BLaER1 treated with 17β-estradiol and CSF1 and Interleukin-3, amounts not matched to agents 10 nM and 100 nM (cell line): Measurements from ENCODE around the gene COLEC12.

Source experiments
- H3K27ac ChIP-seq, 11 experiments: shearing (Covaris generic); formaldehyde crosslinking; 2 replicates each; pipeline ENCODE4 v1.8.1; 2022
- H3K27me3 ChIP-seq, 11 experiments: shearing (Covaris generic); formaldehyde crosslinking; 2 replicates each; pipeline ENCODE4 v1.8.1; 2022
- H3K36me3 ChIP-seq, 11 experiments: shearing (Covaris generic); formaldehyde crosslinking; 2 replicates each; pipeline ENCODE4 v1.8.1; 2022
- H3K4me1 ChIP-seq, 10 experiments: shearing (Covaris generic); formaldehyde crosslinking; 2 replicates each; pipeline ENCODE4 v1.8.1; 2022
- H3K4me2 ChIP-seq, 11 experiments: shearing (Covaris generic); formaldehyde crosslinking; 2 replicates each; pipeline ENCODE4 v1.8.1; 2022
- H3K4me3 ChIP-seq, 10 experiments: shearing (Covaris generic); formaldehyde crosslinking; 2 replicates each; pipeline ENCODE4 v1.8.1; 2022
- H3K9ac ChIP-seq, 11 experiments: shearing (Covaris generic); formaldehyde crosslinking; 2 replicates each; pipeline ENCODE4 v1.8.1; 2022
- H3K9me3 ChIP-seq, 11 experiments: shearing (Covaris generic); formaldehyde crosslinking; replicated peaks in 1 of 11; 2 replicates each; pipeline ENCODE4 v1.8.1; 2022
- H4K20me1 ChIP-seq, 11 experiments: shearing (Covaris generic); formaldehyde crosslinking; 2 replicates each; pipeline ENCODE4 v1.8.1; 2022
- Cebpa-rat ChIP-seq, 11 experiments: shearing (Covaris generic); IDR thresholded peaks; 2 replicates each; pipeline ENCODE4 v1.8.1; 2022

The COLEC12 gene

GRCh38 chr18:434410-434809 is 66.1 kb downstream of the COLEC12 start:
- Histone ChIP-seq H3K4me1 (peaks cover 0 to 50% (median 23%) of the 10 kb centered on the region in 10 experiments; a peak in 14 of 20 replicates), H3K4me2 (peak overlapping the region in 5 of 11 experiments; percentile 35 to 85 (median 68); a peak in 9 of 22 replicates), H3K36me3 (peaks cover 0 to 27% (median 0%) of the 10 kb centered on the region in 11 experiments; a peak in 5 of 22 replicates), H3K9me3 (peaks cover 0 to 17% (median 0%) of the 10 kb centered on the region in 11 experiments; a peak in 3 of 22 replicates), H3K27ac (peak overlapping the region in 1 of 11 experiments; percentile 17; a peak in 1 of 22 replicates), H4K20me1 (no peaks in the 10 kb centered on the region), H3K9ac (no peak overlapping the region), H3K4me3 (no peak overlapping the region), H3K27me3 (no peaks in the 10 kb centered on the region)
- peak in 2 of 11 experiments; percentile 9 to 27; a peak in 2 of 22 replicates for TF ChIP-seq Cebpa-rat (IDR thresholded peaks at IDR 0.05)

GRCh38 chr18:433960-434359 is 66.5 kb downstream of the COLEC12 start:
- Histone ChIP-seq H3K9me3 (peaks cover 0 to 17% (median 0%) of the 10 kb centered on the region in 11 experiments; a peak in 3 of 22 replicates), H3K27ac (peak overlapping the region in 4 of 11 experiments; percentile 12 to 53 (median 33); a peak in 5 of 22 replicates), H3K36me3 (peaks cover 0 to 27% (median 0%) of the 10 kb centered on the region in 11 experiments; a peak in 5 of 22 replicates), H3K4me3 (no peak overlapping the region), H4K20me1 (no peaks in the 10 kb centered on the region), H3K4me2 (peak overlapping the region in 6 of 11 experiments; percentile 54 to 85 (median 68); a peak in 11 of 22 replicates), H3K27me3 (no peaks in the 10 kb centered on the region), H3K4me1 (peaks cover 0 to 46% (median 22%) of the 10 kb centered on the region in 10 experiments; a peak in 14 of 20 replicates), H3K9ac (no peak overlapping the region)
- no peak for TF ChIP-seq Cebpa-rat (IDR thresholded peaks at IDR 0.05)

DNA sequence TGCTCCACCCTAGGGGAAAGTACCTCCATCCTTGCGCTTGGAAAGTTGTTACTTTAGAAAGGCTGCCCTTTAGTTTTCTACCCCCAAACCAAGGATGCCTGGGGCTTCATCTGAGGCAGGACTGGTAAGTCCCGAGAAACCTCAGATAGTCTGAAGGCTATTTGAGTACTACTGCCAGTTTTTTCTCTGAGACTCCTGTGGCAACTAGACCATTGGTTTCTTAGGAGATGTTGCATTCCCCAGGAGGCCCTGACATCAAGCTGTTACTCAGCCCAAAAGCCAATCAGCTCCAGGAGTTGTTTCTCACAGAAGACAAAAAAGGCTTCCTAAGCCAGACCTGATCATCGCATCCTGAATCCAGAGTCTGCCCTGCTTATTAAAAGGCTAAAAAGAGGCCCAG is 67.2 kb downstream of the COLEC12 start:
- no peak for TF ChIP-seq Cebpa-rat (IDR thresholded peaks at IDR 0.05)

DNA sequence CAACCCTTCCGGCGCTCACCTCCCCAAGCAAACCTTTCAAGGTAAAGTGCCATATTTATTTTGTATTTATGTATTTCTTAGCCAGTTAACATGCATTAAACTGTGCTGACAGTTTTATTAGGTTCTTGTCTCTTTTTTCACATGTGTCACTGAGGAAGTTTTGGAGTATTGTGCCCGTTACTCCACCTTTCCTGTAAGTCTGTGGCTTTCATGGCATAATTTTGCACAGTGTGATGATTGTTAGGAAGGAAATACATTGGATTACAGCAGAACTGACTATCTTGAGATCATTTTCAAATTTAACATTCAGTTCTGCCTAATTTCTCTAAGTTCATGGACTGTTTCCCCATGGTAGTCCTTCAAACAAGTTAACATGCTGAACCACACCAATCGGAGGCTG is 67.7 kb downstream of the COLEC12 start:
- Histone ChIP-seq H3K36me3 (peaks cover 0 to 27% (median 0%) of the 10 kb centered on the region in 11 experiments; a peak in 5 of 22 replicates), H3K9me3 (peaks cover 0 to 17% (median 0%) of the 10 kb centered on the region in 11 experiments; a peak in 3 of 22 replicates), H3K27ac (peak overlapping the region in 7 of 11 experiments; percentile 7 to 56 (median 25); a peak in 10 of 22 replicates), H3K4me1 (peaks cover 0 to 38% (median 19%) of the 10 kb centered on the region in 10 experiments; a peak in 14 of 20 replicates), H3K27me3 (no peaks in the 10 kb centered on the region), H3K9ac (peak overlapping the region in 3 of 11 experiments; percentile 7 to 43 (median 30); a peak in 3 of 22 replicates), H4K20me1 (no peaks in the 10 kb centered on the region), H3K4me2 (peak overlapping the region in 9 of 11 experiments; percentile 4 to 85 (median 68); a peak in 16 of 22 replicates), H3K4me3 (no peak overlapping the region)
- TF ChIP-seq Cebpa-rat (IDR thresholded peaks at IDR 0.05) = no peak

More for the DNA sequence above, 67.2 kb downstream of the COLEC12 start:
- no peaks in the 10 kb centered on the region for H3K27me3 ChIP-seq
- no peak overlapping the region for H3K4me3 ChIP-seq
- H3K9me3 ChIP-seq = peaks cover 0 to 17% (median 0%) of the 10 kb centered on the region in 11 experiments; a peak in 3 of 22 replicates
- no peaks in the 10 kb centered on the region for H4K20me1 ChIP-seq
- H3K9ac ChIP-seq = peak overlapping the region in 3 of 11 experiments; percentile 7 to 43 (median 30); a peak in 3 of 22 replicates
- peaks cover 0 to 39% (median 19%) of the 10 kb centered on the region in 10 experiments; a peak in 14 of 20 replicates for H3K4me1 ChIP-seq
- peaks cover 0 to 27% (median 0%) of the 10 kb centered on the region in 11 experiments; a peak in 5 of 22 replicates for H3K36me3 ChIP-seq
- H3K27ac ChIP-seq = peak overlapping the region in 8 of 11 experiments; percentile 2 to 56 (median 22); a peak in 9 of 22 replicates
- peak overlapping the region in 9 of 11 experiments; percentile 4 to 85 (median 68); a peak in 15 of 22 replicates for H3K4me2 ChIP-seq

GRCh38 chr18:429030-429429 is 71.5 kb downstream of the COLEC12 start:
- Histone ChIP-seq H3K9ac (no peak overlapping the region), H3K9me3 (no peaks in the 10 kb centered on the region), H3K27ac (no peak overlapping the region), H3K27me3 (no peaks in the 10 kb centered on the region), H3K36me3 (peaks cover 0 to 36% (median 0%) of the 10 kb centered on the region in 11 experiments; a peak in 3 of 22 replicates), H4K20me1 (no peaks in the 10 kb centered on the region), H3K4me3 (no peak overlapping the region), H3K4me2 (no peak overlapping the region), H3K4me1 (peaks cover 0 to 48% (median 21%) of the 10 kb centered on the region in 10 experiments; a peak in 14 of 20 replicates)
- no peak for TF ChIP-seq Cebpa-rat (IDR thresholded peaks at IDR 0.05)

DNA sequence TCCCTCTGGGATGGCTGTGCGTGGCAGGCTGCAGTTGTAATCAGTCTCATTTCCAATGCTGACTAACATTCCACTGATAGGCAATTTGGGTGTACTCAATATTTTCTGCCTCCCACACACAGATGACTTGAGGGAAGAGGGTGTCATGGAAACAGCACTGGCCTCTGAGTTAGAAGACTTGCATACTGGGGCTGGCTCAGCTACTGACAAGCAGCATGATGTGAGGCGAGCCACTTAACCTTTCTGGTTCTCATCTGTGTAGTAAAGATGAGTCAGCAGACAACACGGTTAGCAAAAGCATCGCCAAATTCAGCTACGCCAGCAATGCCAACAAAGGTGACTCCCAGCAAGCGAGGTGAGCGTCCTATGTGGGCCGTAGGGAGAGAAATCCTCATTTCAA is 73.5 kb downstream of the COLEC12 start:
- no peak overlapping the region for H3K4me3 ChIP-seq
- H3K9me3 ChIP-seq = no peaks in the 10 kb centered on the region
- peak overlapping the region in 3 of 11 experiments; percentile 5 to 49 (median 48); a peak in 3 of 22 replicates for H3K4me2 ChIP-seq
- H3K36me3 ChIP-seq = peaks cover 0 to 39% (median 0%) of the 10 kb centered on the region in 11 experiments; a peak in 3 of 22 replicates
- no peak overlapping the region for H3K27ac ChIP-seq
- H3K4me1 ChIP-seq = peaks cover 0 to 30% (median 5%) of the 10 kb centered on the region in 10 experiments; a peak in 9 of 20 replicates
- H3K27me3 ChIP-seq = no peaks in the 10 kb centered on the region
- no peak for TF ChIP-seq Cebpa-rat (IDR thresholded peaks at IDR 0.05)
- no peak overlapping the region for H3K9ac ChIP-seq
- H4K20me1 ChIP-seq = no peaks in the 10 kb centered on the region

GRCh38 chr18:425106-425745 is 75.3 kb downstream of the COLEC12 start:
- no peak overlapping the region for H3K4me3 ChIP-seq
- no peaks in the 10 kb centered on the region for H3K9me3 ChIP-seq
- H3K27me3 ChIP-seq = no peaks in the 10 kb centered on the region
- H3K9ac ChIP-seq = no peak overlapping the region
- H3K4me1 ChIP-seq = peaks cover 0 to 41% (median 12%) of the 10 kb centered on the region in 10 experiments; a peak in 16 of 20 replicates
- H4K20me1 ChIP-seq = no peaks in the 10 kb centered on the region; a peak in 1 of 22 replicates
- peaks cover 0 to 39% (median 0%) of the 10 kb centered on the region in 11 experiments; a peak in 3 of 22 replicates for H3K36me3 ChIP-seq
- H3K4me2 ChIP-seq = peak overlapping the region in 4 of 11 experiments; percentile 19 to 42 (median 25); a peak in 5 of 22 replicates
- TF ChIP-seq Cebpa-rat (IDR thresholded peaks at IDR 0.05) = no peak
- H3K27ac ChIP-seq = no peak overlapping the region

DNA sequence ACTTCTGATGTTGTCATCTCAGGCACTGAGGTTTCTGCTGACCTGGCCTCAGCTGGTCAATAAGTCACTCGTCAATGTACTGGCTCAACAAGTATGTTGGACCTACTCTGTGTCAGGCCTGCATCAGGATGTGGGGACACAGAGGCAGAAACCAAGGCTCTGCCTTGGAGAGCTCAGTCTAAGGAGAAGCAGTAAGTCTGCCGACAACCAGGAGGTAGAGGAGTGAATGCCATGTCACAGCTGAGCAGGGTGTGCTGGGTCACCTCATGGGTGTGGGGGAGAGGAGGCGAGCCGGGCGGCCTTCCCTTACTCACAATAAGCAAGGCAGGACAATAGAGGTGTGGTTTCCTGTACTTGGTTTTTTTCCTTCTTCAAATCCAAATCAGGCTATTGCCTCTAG is 75.8 kb downstream of the COLEC12 start:
- Histone ChIP-seq H3K4me2 (peak overlapping the region in 3 of 11 experiments; percentile 4 to 24 (median 19); a peak in 4 of 22 replicates), H3K27me3 (no peaks in the 10 kb centered on the region), H3K4me1 (peaks cover 0 to 41% (median 12%) of the 10 kb centered on the region in 10 experiments; a peak in 16 of 20 replicates), H4K20me1 (no peaks in the 10 kb centered on the region; a peak in 1 of 22 replicates), H3K4me3 (no peak overlapping the region), H3K36me3 (peaks cover 0 to 38% (median 0%) of the 10 kb centered on the region in 11 experiments; a peak in 3 of 22 replicates), H3K9me3 (no peaks in the 10 kb centered on the region), H3K9ac (no peak overlapping the region), H3K27ac (no peak overlapping the region)
- TF ChIP-seq Cebpa-rat (IDR thresholded peaks at IDR 0.05) = no peak
